Measurements from ENCODE around the gene USP53.
"Not testable (repeated sequence)": the region's sequence is repeated elsewhere in the genome, so short reads cannot be mapped to it uniquely, and the experiment has no call there.

The USP53 gene

GRCh38 chr4:119279945-119280344, 67.4 kb downstream of the USP53 start:
- not testable (repeated sequence) for H3K27me3 ChIP-seq (ENCODE audit: control insufficient read depth, insufficient read depth, low read length); H3K4me1 ChIP-seq (ENCODE audit: control insufficient read depth, insufficient read depth, low read length); H3K9me3 ChIP-seq (ENCODE audit: control insufficient read depth, insufficient read depth, low read length); H3K36me3 ChIP-seq (ENCODE audit: control insufficient read depth, insufficient read depth, low read length); H3K9ac ChIP-seq (ENCODE audit: low read depth, low read length)
- H3K4me3 ChIP-seq (ENCODE audit: low read depth, low read length): peak overlapping the region; percentile 59

GRCh38 chr4:119281393-119281792, 68.9 kb downstream of the USP53 start:
- H3K9me3 ChIP-seq (ENCODE audit: control insufficient read depth, insufficient read depth, low read length): no peaks in the 10 kb centered on the region
- H3K9ac ChIP-seq (ENCODE audit: low read depth, low read length): no peak overlapping the region
- no peaks in the 10 kb centered on the region for H3K4me1 ChIP-seq (ENCODE audit: control insufficient read depth, insufficient read depth, low read length)
- no peak overlapping the region for H3K4me3 ChIP-seq (ENCODE audit: low read depth, low read length)
- H3K36me3 ChIP-seq (ENCODE audit: control insufficient read depth, insufficient read depth, low read length): no peaks in the 10 kb centered on the region
- H3K27me3 ChIP-seq (ENCODE audit: control insufficient read depth, insufficient read depth, low read length): no peaks in the 10 kb centered on the region

GRCh38 chr4:119284876-119285780, 72.6 kb downstream of the USP53 start:
- no peak overlapping the region for H3K4me3 ChIP-seq (ENCODE audit: low read depth, low read length)
- H3K4me1 ChIP-seq (ENCODE audit: control insufficient read depth, insufficient read depth, low read length): no peaks in the 10 kb centered on the region
- no peaks in the 10 kb centered on the region for H3K36me3 ChIP-seq (ENCODE audit: control insufficient read depth, insufficient read depth, low read length)
- no peaks in the 10 kb centered on the region for H3K9me3 ChIP-seq (ENCODE audit: control insufficient read depth, insufficient read depth, low read length)
- H3K9ac ChIP-seq (ENCODE audit: low read depth, low read length): no peak overlapping the region
- no peaks in the 10 kb centered on the region for H3K27me3 ChIP-seq (ENCODE audit: control insufficient read depth, insufficient read depth, low read length)

- no peak overlapping the region for H3K9ac ChIP-seq (ENCODE audit: low read depth, low read length)
- H3K36me3 ChIP-seq (ENCODE audit: control insufficient read depth, insufficient read depth, low read length): no peaks in the 10 kb centered on the region
- no peak overlapping the region for H3K4me3 ChIP-seq (ENCODE audit: low read depth, low read length)
Observed at GRCh38 chr4:119286377-119287002, 74.0 kb downstream of the USP53 start.

GRCh38 chr4:119289313-119289712, 76.8 kb downstream of the USP53 start:
- Histone ChIP-seq H3K4me1 (ENCODE audit: control insufficient read depth, insufficient read depth, low read length) (no peaks in the 10 kb centered on the region), H3K27me3 (ENCODE audit: control insufficient read depth, insufficient read depth, low read length) (no peaks in the 10 kb centered on the region), H3K9ac (ENCODE audit: low read depth, low read length) (no peak overlapping the region), H3K9me3 (ENCODE audit: control insufficient read depth, insufficient read depth, low read length) (no peaks in the 10 kb centered on the region), H3K36me3 (ENCODE audit: control insufficient read depth, insufficient read depth, low read length) (peaks cover 3% of the 10 kb centered on the region), H3K4me3 (ENCODE audit: low read depth, low read length) (no peak overlapping the region)

More at GRCh38 chr4:119286377-119287002, 74.0 kb downstream of the USP53 start:
- H3K9me3 ChIP-seq (ENCODE audit: control insufficient read depth, insufficient read depth, low read length): no peaks in the 10 kb centered on the region
- H3K27me3 ChIP-seq (ENCODE audit: control insufficient read depth, insufficient read depth, low read length): no peaks in the 10 kb centered on the region
- H3K4me1 ChIP-seq (ENCODE audit: control insufficient read depth, insufficient read depth, low read length): no peaks in the 10 kb centered on the region

- Histone ChIP-seq H3K4me1 (ENCODE audit: control insufficient read depth, insufficient read depth, low read length) (no peaks in the 10 kb centered on the region), H3K36me3 (ENCODE audit: control insufficient read depth, insufficient read depth, low read length) (peaks cover 3% of the 10 kb centered on the region), H3K9ac (ENCODE audit: low read depth, low read length) (no peak overlapping the region), H3K9me3 (ENCODE audit: control insufficient read depth, insufficient read depth, low read length) (no peaks in the 10 kb centered on the region), H3K4me3 (ENCODE audit: low read depth, low read length) (no peak overlapping the region), H3K27me3 (ENCODE audit: control insufficient read depth, insufficient read depth, low read length) (no peaks in the 10 kb centered on the region)
Observed at GRCh38 chr4:119290598-119290997, 78.1 kb downstream of the USP53 start.

GRCh38 chr4:119296356-119296755, 83.8 kb downstream of the USP53 start:
- H3K4me1 ChIP-seq (ENCODE audit: control insufficient read depth, insufficient read depth, low read length): no peaks in the 10 kb centered on the region
- H3K36me3 ChIP-seq (ENCODE audit: control insufficient read depth, insufficient read depth, low read length): peaks cover 3% of the 10 kb centered on the region
- no peaks in the 10 kb centered on the region for H3K27me3 ChIP-seq (ENCODE audit: control insufficient read depth, insufficient read depth, low read length)
- H3K9ac ChIP-seq (ENCODE audit: low read depth, low read length): no peak overlapping the region
- no peaks in the 10 kb centered on the region for H3K9me3 ChIP-seq (ENCODE audit: control insufficient read depth, insufficient read depth, low read length)
- H3K4me3 ChIP-seq (ENCODE audit: low read depth, low read length): no peak overlapping the region

GRCh38 chr4:119297795-119298194, 85.3 kb downstream of the USP53 start:
- peaks cover 2% of the 10 kb centered on the region for H3K36me3 ChIP-seq (ENCODE audit: control insufficient read depth, insufficient read depth, low read length)
- H3K4me1 ChIP-seq (ENCODE audit: control insufficient read depth, insufficient read depth, low read length): no peaks in the 10 kb centered on the region
- H3K4me3 ChIP-seq (ENCODE audit: low read depth, low read length): no peak overlapping the region
- no peaks in the 10 kb centered on the region for H3K9me3 ChIP-seq (ENCODE audit: control insufficient read depth, insufficient read depth, low read length)
- no peak overlapping the region for H3K9ac ChIP-seq (ENCODE audit: low read depth, low read length)
- H3K27me3 ChIP-seq (ENCODE audit: control insufficient read depth, insufficient read depth, low read length): no peaks in the 10 kb centered on the region

- no peaks in the 10 kb centered on the region for H3K36me3 ChIP-seq (ENCODE audit: control insufficient read depth, insufficient read depth, low read length)
- no peaks in the 10 kb centered on the region for H3K4me1 ChIP-seq (ENCODE audit: control insufficient read depth, insufficient read depth, low read length)
- H3K9ac ChIP-seq (ENCODE audit: low read depth, low read length): peak overlapping the region; percentile 92
- H3K9me3 ChIP-seq (ENCODE audit: control insufficient read depth, insufficient read depth, low read length): no peaks in the 10 kb centered on the region
- no peaks in the 10 kb centered on the region for H3K27me3 ChIP-seq (ENCODE audit: control insufficient read depth, insufficient read depth, low read length)
- peak overlapping the region; percentile 98 for H3K4me3 ChIP-seq (ENCODE audit: low read depth, low read length)
Observed at GRCh38 chr4:119299260-119299671, 86.8 kb downstream of the USP53 start.

GRCh38 chr4:119299741-119300100, 87.2 kb downstream of the USP53 start:
- no peaks in the 10 kb centered on the region for H3K4me1 ChIP-seq (ENCODE audit: control insufficient read depth, insufficient read depth, low read length)
- H3K4me3 ChIP-seq (ENCODE audit: low read depth, low read length): peak overlapping the region; percentile 98
- no peaks in the 10 kb centered on the region for H3K27me3 ChIP-seq (ENCODE audit: control insufficient read depth, insufficient read depth, low read length)
- no peaks in the 10 kb centered on the region for H3K36me3 ChIP-seq (ENCODE audit: control insufficient read depth, insufficient read depth, low read length)
- no peaks in the 10 kb centered on the region for H3K9me3 ChIP-seq (ENCODE audit: control insufficient read depth, insufficient read depth, low read length)
- H3K9ac ChIP-seq (ENCODE audit: low read depth, low read length): peak overlapping the region; percentile 92

GRCh38 chr4:119300101-119300978, 87.8 kb downstream of the USP53 start:
- Histone ChIP-seq H3K4me3 (ENCODE audit: low read depth, low read length) (peak overlapping the region; percentile 98), H3K4me1 (ENCODE audit: control insufficient read depth, insufficient read depth, low read length) (no peaks in the 10 kb centered on the region), H3K9ac (ENCODE audit: low read depth, low read length) (peak overlapping the region; percentile 92), H3K27me3 (ENCODE audit: control insufficient read depth, insufficient read depth, low read length) (no peaks in the 10 kb centered on the region), H3K9me3 (ENCODE audit: control insufficient read depth, insufficient read depth, low read length) (no peaks in the 10 kb centered on the region), H3K36me3 (ENCODE audit: control insufficient read depth, insufficient read depth, low read length) (no peaks in the 10 kb centered on the region)
